ENCODE results near the gene EME2. TPM values are rescaled to one million over a fixed set of nuclear protein-coding genes. Genes with fewer than 3 reads are reported as not detected.

The EME2 gene
- total RNA-seq (2021) (19.5 and 19.9 TPM in 2 replicates), Bru-seq, nascent RNA (percentile 46 among the genes with signal in this experiment), BruChase-seq, experiment 1, labeled RNA remaining after a 2-hour chase (percentile 55 among the genes with signal in this experiment), BruChase-seq, experiment 2, labeled RNA remaining after a 6-hour chase (percentile 76 among the genes with signal in this experiment)
- long read RNA-seq, partial matches to known transcripts: 0 of 14 reads
- long read RNA-seq, other reads (novel, unspliced or antisense): 14 of 14 reads

DNA sequence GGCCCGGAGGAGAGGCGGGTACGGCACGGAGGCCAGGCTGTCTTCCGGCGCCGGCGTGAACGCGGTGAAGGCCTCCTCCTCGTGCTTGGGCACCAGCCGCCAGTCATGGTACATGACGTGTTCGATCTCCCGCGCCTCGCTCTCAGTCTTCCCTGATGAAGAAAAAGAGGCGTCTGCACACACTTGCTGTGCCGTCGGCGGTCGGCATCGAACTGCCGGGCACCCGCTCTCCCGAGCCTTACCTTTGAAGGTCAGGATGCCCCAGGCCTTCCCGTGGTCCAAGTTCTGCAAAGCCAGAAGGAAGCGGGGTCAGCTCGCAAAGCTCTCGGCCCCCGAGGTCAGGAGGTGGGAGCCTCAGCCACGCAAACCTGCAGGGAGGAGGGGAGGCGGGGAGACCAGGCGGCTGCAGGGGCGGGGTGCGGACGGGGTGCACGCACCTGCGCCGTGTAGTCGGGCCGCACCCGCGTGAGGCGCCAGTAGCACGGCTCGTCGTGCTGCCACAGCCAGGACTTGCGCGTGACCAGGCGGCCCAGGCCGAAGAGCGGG is at the start of gene EME2:
TSS of gene EME2 (plus strand) at position 449 of the 546 bp plus-strand sequence. CDS start 418 bp downstream, outside the sequence.
- no peak for DNase-seq (ENCODE audit: low spot score)
- Histone ChIP-seq H3K9me3 (ENCODE audit: low read depth, low read length, poor library complexity, severe bottlenecking) (no peaks in the 10 kb centered on the region), H3K4me1 (ENCODE audit: insufficient read depth, low read length, poor library complexity, severe bottlenecking) (peaks cover 4% of the 10 kb centered on the region), H3K27ac (ENCODE audit: low read depth, low read length, poor library complexity, severe bottlenecking) (peak within 1 kb of the TSS; percentile 98), H3K36me3 (ENCODE audit: insufficient read depth, low read length, poor library complexity, severe bottlenecking) (peaks cover 15% of the 10 kb centered on the region), H3K27me3 (replicated peaks; ENCODE audit: insufficient read depth, low read depth, low read length, poor library complexity) (no peaks in the 10 kb centered on the region), H3K4me3 (ENCODE audit: low read depth, low read length, poor library complexity, severe bottlenecking) (peak within 1 kb of the TSS; percentile 63)
- ChIA-PET POLR2A (ENCODE audit: low non-redundant PET) (interaction anchor here (0.8 kb wide), 1 partner anchor 10 kb away, joined by 9 read pairs; the partner anchor contains the start of gene NUBP2), CTCF (interaction anchor here (0.7 to 1.4 kb wide), 3 partner anchors 10 to 67 kb away, joined by 3 to 5 read pairs (median 3); partner anchors contain the start of genes MAPK8IP3, NUBP2 and SPSB3)
- no TSS peak for BruUV-seq (replicated peaks)
- intact Hi-C loops (cut with micrococcal nuclease; ENCODE audit: unreplicated experiment): loop anchor here (10.0 kb wide), 1 partner anchor 52 kb away; the partner anchor contains the start of genes FAHD1 and HAGH
- TF ChIP-seq CTCF (conservative IDR thresholded peaks at IDR 0.05; ENCODE audit: low read depth, low read length): no peak
- TF ChIP-seq EZH2 (IDR thresholded peaks at IDR 0.05; ENCODE audit: borderline replicate concordance, low read depth, low read length, poor library complexity, severe bottlenecking): no peak

GRCh38 chr16:1723450-1724147 is 49.0 kb upstream of the EME2 start:
- intact Hi-C loops (cut with micrococcal nuclease; ENCODE audit: unreplicated experiment): no loop called here
- CTCF ChIA-PET: interaction anchor here (0.5 to 1.3 kb wide), 2 partner anchors 16 to 424 kb away, joined by 4 to 17 read pairs; partner anchors contain the start of gene MAPK8IP3
- peak; percentile 41 for DNase-seq (ENCODE audit: low spot score)
- Histone ChIP-seq H3K9me3 (ENCODE audit: low read depth, low read length, poor library complexity, severe bottlenecking) (no peaks in the 10 kb centered on the region), H3K27ac (ENCODE audit: low read depth, low read length, poor library complexity, severe bottlenecking) (no peak overlapping the region), H3K4me3 (ENCODE audit: low read depth, low read length, poor library complexity, severe bottlenecking) (no peak overlapping the region), H3K27me3 (replicated peaks; ENCODE audit: insufficient read depth, low read depth, low read length, poor library complexity) (no peaks in the 10 kb centered on the region), H3K36me3 (ENCODE audit: insufficient read depth, low read length, poor library complexity, severe bottlenecking) (no peaks in the 10 kb centered on the region), H3K4me1 (ENCODE audit: insufficient read depth, low read length, poor library complexity, severe bottlenecking) (peaks cover 3% of the 10 kb centered on the region)
- TF ChIP-seq CTCF (conservative IDR thresholded peaks at IDR 0.05; ENCODE audit: low read depth, low read length) (peak; percentile 79), EZH2 (IDR thresholded peaks at IDR 0.05; ENCODE audit: borderline replicate concordance, low read depth, low read length, poor library complexity, severe bottlenecking) (no peak)
- BruUV-seq (replicated peaks): no TSS peak
- POLR2A ChIA-PET (ENCODE audit: low non-redundant PET): no interaction called here

GRCh38 chr16:1724491-1724890 is 48.1 kb upstream of the EME2 start:
- H3K9me3 ChIP-seq (ENCODE audit: low read depth, low read length, poor library complexity, severe bottlenecking): no peaks in the 10 kb centered on the region
- CTCF ChIA-PET: no interaction called here
- peaks cover 3% of the 10 kb centered on the region for H3K4me1 ChIP-seq (ENCODE audit: insufficient read depth, low read length, poor library complexity, severe bottlenecking)
- no peak overlapping the region for H3K27ac ChIP-seq (ENCODE audit: low read depth, low read length, poor library complexity, severe bottlenecking)
- H3K27me3 ChIP-seq (replicated peaks; ENCODE audit: insufficient read depth, low read depth, low read length, poor library complexity): no peaks in the 10 kb centered on the region
- POLR2A ChIA-PET (ENCODE audit: low non-redundant PET): no interaction called here
- H3K4me3 ChIP-seq (ENCODE audit: low read depth, low read length, poor library complexity, severe bottlenecking): no peak overlapping the region
- TF ChIP-seq EZH2 (IDR thresholded peaks at IDR 0.05; ENCODE audit: borderline replicate concordance, low read depth, low read length, poor library complexity, severe bottlenecking) (no peak), CTCF (conservative IDR thresholded peaks at IDR 0.05; ENCODE audit: low read depth, low read length) (no peak)
- peaks cover 4% of the 10 kb centered on the region for H3K36me3 ChIP-seq (ENCODE audit: insufficient read depth, low read length, poor library complexity, severe bottlenecking)
- BruUV-seq (replicated peaks): no TSS peak
- intact Hi-C loops (cut with micrococcal nuclease; ENCODE audit: unreplicated experiment): no loop called here
- DNase-seq (ENCODE audit: low spot score): no peak

Data from A673 (cell line).